ES-I3 (cell line): ENCODE data around the gene SLC9B2.
"Not testable (repeated sequence)": the region's sequence is repeated elsewhere in the genome, so short reads cannot be mapped to it uniquely, and the experiment has no call there.

ENCODE experiments used
- H3K36me3 ChIP-seq: 2 replicates; pipeline ENCODE4 v1.6.1; 2013; ENCODE audit warnings: mild to moderate bottlenecking, low read length, control low read depth, moderate library complexity; ENCODE audit not compliant: insufficient read depth
- H3K4me1 ChIP-seq: 2 replicates; pipeline ENCODE4 v1.6.1; 2013; ENCODE audit warnings: mild to moderate bottlenecking, control low read depth, low read length; ENCODE audit not compliant: insufficient read depth
- H3K9ac ChIP-seq: 2 replicates; pipeline ENCODE4 v1.6.1; 2013; ENCODE audit warnings: low read depth, mild to moderate bottlenecking, low read length, moderate library complexity
- H3K9me3 ChIP-seq: 2 replicates; pipeline ENCODE4 v1.6.1; 2013; ENCODE audit warnings: mild to moderate bottlenecking, low read length, moderate library complexity; ENCODE audit not compliant: control insufficient read depth, insufficient read depth

SLC9B2 gene

GRCh38 chr4:103018391-103019307 lies 57.9 kb downstream of the SLC9B2 start:
- no peaks in the 10 kb centered on the region for H3K4me1 ChIP-seq
- peaks cover 5% of the 10 kb centered on the region; the same call in 1 of the 2 replicates for H3K9me3 ChIP-seq
- peak overlapping the region; percentile 97 for H3K9ac ChIP-seq
- no peaks in the 10 kb centered on the region for H3K36me3 ChIP-seq

DNA sequence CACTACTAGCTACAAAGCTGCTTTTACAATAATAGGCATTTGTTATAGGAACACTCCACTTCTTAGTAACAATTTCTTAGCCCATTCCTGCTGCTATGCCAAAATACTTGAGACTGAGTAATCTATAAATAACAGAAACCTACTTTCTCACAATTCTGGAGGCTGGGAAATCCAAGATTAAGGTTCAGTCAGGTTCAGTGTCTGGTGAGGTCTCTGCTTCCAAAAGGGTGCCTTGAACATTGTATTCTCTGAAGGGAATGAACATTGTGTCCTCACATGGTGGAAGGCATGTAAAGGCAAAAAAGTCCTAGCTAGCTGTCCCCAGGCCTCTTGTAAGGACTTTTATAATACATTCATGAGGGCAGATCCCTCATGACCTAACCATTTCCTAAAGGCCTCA lies 64.0 kb downstream of the SLC9B2 start:
- no peaks in the 10 kb centered on the region for H3K4me1 ChIP-seq
- no peaks in the 10 kb centered on the region for H3K36me3 ChIP-seq
- 0 out of 2 replicates have a peak, but pooled peaks cover 3% of the 10 kb centered on the region for H3K9me3 ChIP-seq
- H3K9ac ChIP-seq: no peak overlapping the region

DNA sequence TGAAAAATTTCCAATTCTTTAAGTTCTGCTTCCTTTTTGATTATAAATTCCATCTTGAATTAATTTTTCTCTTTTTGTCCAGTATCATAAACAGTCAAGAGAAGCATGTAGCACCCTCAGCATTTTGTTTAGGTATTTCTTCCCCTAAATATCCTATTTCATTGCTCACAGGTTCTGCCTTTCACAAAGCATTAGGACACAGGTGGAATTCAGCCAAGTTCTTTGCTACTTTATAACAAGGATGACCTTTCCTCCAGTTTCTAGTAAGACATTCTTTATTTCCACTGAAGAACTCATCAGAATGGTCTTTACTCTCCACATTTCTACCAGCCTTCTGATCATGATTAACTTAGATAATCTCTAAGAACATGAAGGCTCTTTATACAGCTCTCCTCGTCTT lies 64.5 kb downstream of the SLC9B2 start:
- H3K4me1 ChIP-seq: no peaks in the 10 kb centered on the region
- 0 out of 2 replicates have a peak, but pooled peaks cover 3% of the 10 kb centered on the region for H3K9me3 ChIP-seq
- H3K36me3 ChIP-seq: no peaks in the 10 kb centered on the region
- H3K9ac ChIP-seq: no peak overlapping the region

GRCh38 chr4:103011378-103012025 lies 65.1 kb downstream of the SLC9B2 start:
- Histone ChIP-seq H3K9ac (no peak overlapping the region), H3K9me3 (0 out of 2 replicates have a peak, but pooled peaks cover 3% of the 10 kb centered on the region), H3K36me3 (no peaks in the 10 kb centered on the region), H3K4me1 (no peaks in the 10 kb centered on the region)

- no peaks in the 10 kb centered on the region for H3K4me1 ChIP-seq
- H3K9me3 ChIP-seq: 0 out of 2 replicates have a peak, but pooled peaks cover 3% of the 10 kb centered on the region
- H3K36me3 ChIP-seq: no peaks in the 10 kb centered on the region
- no peak overlapping the region for H3K9ac ChIP-seq
Measured at GRCh38 chr4:103010804-103011203, 65.8 kb downstream of the SLC9B2 start.

DNA sequence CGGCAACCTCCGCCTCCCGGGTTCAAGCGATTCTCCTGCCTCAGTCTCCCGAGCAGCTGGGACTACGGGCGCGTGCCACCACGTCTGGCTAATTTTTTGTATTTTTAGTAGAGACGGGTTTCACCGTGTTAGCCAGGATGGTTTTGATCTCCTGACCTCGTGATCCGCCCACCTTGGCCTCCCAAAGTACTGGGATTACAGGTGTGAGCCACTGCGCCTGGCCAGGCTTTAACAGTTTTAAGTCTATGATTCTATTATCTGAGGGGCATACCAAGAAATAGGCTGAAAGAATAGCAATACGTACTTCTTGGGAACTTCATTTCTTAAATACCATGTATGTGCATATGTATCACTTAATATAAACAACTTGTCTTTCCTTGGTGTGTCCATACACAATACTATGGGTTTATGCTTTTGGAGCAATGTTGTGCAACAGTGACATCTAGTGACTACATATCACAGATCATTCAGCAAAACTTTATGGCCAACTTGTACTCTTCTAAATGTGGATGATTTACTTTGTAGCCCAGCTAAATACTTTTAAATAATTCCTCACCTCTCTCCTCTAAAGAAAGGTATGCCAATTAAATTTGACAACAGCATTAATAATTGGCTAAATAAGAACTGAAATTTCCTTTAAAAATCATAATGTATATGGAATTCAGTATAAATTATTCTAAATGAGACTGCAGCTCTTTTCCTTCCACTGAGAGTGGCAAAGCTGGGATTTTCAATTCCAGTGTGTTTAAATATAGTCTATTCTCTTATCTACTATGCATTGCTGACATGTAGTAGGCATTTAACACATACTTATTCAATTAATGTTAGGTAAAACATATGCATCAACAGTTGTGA lies 67.5 kb downstream of the SLC9B2 start:
- H3K36me3 ChIP-seq: no peaks in the 10 kb centered on the region
- H3K9me3 ChIP-seq: no peaks in the 10 kb centered on the region
- H3K4me1 ChIP-seq: no peaks in the 10 kb centered on the region
- no peak overlapping the region for H3K9ac ChIP-seq

- H3K36me3 ChIP-seq: no peaks in the 10 kb centered on the region
- H3K4me1 ChIP-seq: no peaks in the 10 kb centered on the region
- H3K9ac ChIP-seq: no peak overlapping the region
- no peaks in the 10 kb centered on the region; the same call in 1 of the 2 replicates for H3K9me3 ChIP-seq
Measured at GRCh38 chr4:103002551-103002950, 74.0 kb downstream of the SLC9B2 start.

- Histone ChIP-seq H3K9ac (no peak overlapping the region), H3K9me3 (peaks cover 6% of the 10 kb centered on the region), H3K4me1 (no peaks in the 10 kb centered on the region), H3K36me3 (no peaks in the 10 kb centered on the region)
Measured at GRCh38 chr4:102994803-102995202, 81.8 kb downstream of the SLC9B2 start.

GRCh38 chr4:102993985-102994384 lies 82.6 kb downstream of the SLC9B2 start:
- not testable (repeated sequence) for H3K36me3 ChIP-seq, H3K9ac ChIP-seq, H3K4me1 ChIP-seq, H3K9me3 ChIP-seq

- no peaks in the 10 kb centered on the region for H3K9me3 ChIP-seq
- H3K4me1 ChIP-seq: no peaks in the 10 kb centered on the region
- no peaks in the 10 kb centered on the region for H3K36me3 ChIP-seq
- H3K9ac ChIP-seq: no peak overlapping the region
Measured at GRCh38 chr4:102988429-102989020, 88.0 kb downstream of the SLC9B2 start.

GRCh38 chr4:102981005-102981404 lies 95.6 kb downstream of the SLC9B2 start:
- H3K36me3 ChIP-seq: no peaks in the 10 kb centered on the region
- H3K9ac ChIP-seq: no peak overlapping the region
- H3K9me3 ChIP-seq: no peaks in the 10 kb centered on the region
- H3K4me1 ChIP-seq: no peaks in the 10 kb centered on the region
